Measurements from ENCODE around the gene IMMP1L. TPM values are rescaled to one million over a fixed set of nuclear protein-coding genes. Genes with fewer than 3 reads are reported as not detected.
A peak's percentile ranks its signal among the peaks of the same experiment; 100 is the strongest.

IMMP1L gene
- 16.6 and 17.9 TPM in 2 replicates for total RNA-seq

- POLR2A ChIA-PET: no interaction called here
- CTCF ChIA-PET: interaction anchor here (0.5 kb wide), 1 partner anchor 280 kb away, joined by 3 read pairs; no protein-coding TSS in a partner anchor
These were observed at the start of gene IMMP1L, which contains the start of gene ELP4 for GRCh38 chr11:31509429-31510345. TSS of gene IMMP1L (minus strand) at chr11:31509622. CDS start at chr11:31463276, 46,346 bp downstream. TSS of gene ELP4 (plus strand) at chr11:31509767. CDS start at chr11:31509785, 18 bp downstream.

GRCh38 chr11:31558001-31558400 is 48.6 kb upstream of the IMMP1L start:
- DNase-seq (no peak), ATAC-seq (ENCODE audit: low read depth) (no peak)
- Mint-ChIP-seq H3K4me3 (no peak overlapping the region), H3K4me1 (no peaks in the 10 kb centered on the region), H3K27me3 (no peaks in the 10 kb centered on the region), H3K27ac (no peak overlapping the region), H3K36me3 (ENCODE audit: low read depth) (peaks cover 2% of the 10 kb centered on the region), H3K9me3 (no peaks in the 10 kb centered on the region)
- intact Hi-C loops (cut with micrococcal nuclease): no loop called here
- POLR2A ChIA-PET: no interaction called here
- CTCF ChIA-PET: no interaction called here
- TF ChIP-seq CTCF (IDR thresholded peaks at IDR 0.05): no peak

More at GRCh38 chr11:31509429-31510345, at the start of gene IMMP1L, which contains the start of gene ELP4:
- Mint-ChIP-seq H3K9me3 (no peaks in the 10 kb centered on the region), H3K4me3 (peak within 1 kb of the TSS; percentile 98), H3K4me1 (peaks cover 37% of the 10 kb centered on the region), H3K27ac (peak within 1 kb of the TSS; percentile 95), H3K36me3 (ENCODE audit: low read depth) (peaks cover 15% of the 10 kb centered on the region), H3K27me3 (no peaks in the 10 kb centered on the region)
- no peak for TF ChIP-seq CTCF (IDR thresholded peaks at IDR 0.05)
- intact Hi-C loops (cut with micrococcal nuclease): loop anchor here (1.0 to 10.0 kb wide), 5 partner anchors 140 to 1186 kb away; partner anchors contain the start of genes ARL14EP, DCDC1, DNAJC24 and EIF3M
- DNase-seq: peak; percentile 84
- ATAC-seq (ENCODE audit: low read depth): peak; percentile 99

- H3K36me3 Mint-ChIP-seq (ENCODE audit: low read depth): peaks cover 2% of the 10 kb centered on the region
- no peaks in the 10 kb centered on the region for H3K4me1 Mint-ChIP-seq
- no peak overlapping the region for H3K4me3 Mint-ChIP-seq
- no peaks in the 10 kb centered on the region for H3K27me3 Mint-ChIP-seq
- TF ChIP-seq CTCF (IDR thresholded peaks at IDR 0.05): no peak
- ATAC-seq (ENCODE audit: low read depth) (no peak), DNase-seq (no peak)
- no peak overlapping the region for H3K27ac Mint-ChIP-seq
- no peaks in the 10 kb centered on the region for H3K9me3 Mint-ChIP-seq
- intact Hi-C loops (cut with micrococcal nuclease): no loop called here
- CTCF ChIA-PET: no interaction called here
- POLR2A ChIA-PET: no interaction called here
These were observed 46.5 kb upstream of the IMMP1L start for GRCh38 chr11:31555938-31556337.

GRCh38 chr11:31542862-31543261 is 33.4 kb upstream of the IMMP1L start:
- TF ChIP-seq CTCF (IDR thresholded peaks at IDR 0.05): no peak
- POLR2A ChIA-PET: no interaction called here
- Mint-ChIP-seq H3K9me3 (no peaks in the 10 kb centered on the region), H3K27me3 (no peaks in the 10 kb centered on the region), H3K36me3 (ENCODE audit: low read depth) (peaks cover 34% of the 10 kb centered on the region), H3K4me3 (no peak overlapping the region), H3K27ac (no peak overlapping the region), H3K4me1 (no peaks in the 10 kb centered on the region)
- intact Hi-C loops (cut with micrococcal nuclease): no loop called here
- ATAC-seq (ENCODE audit: low read depth) (no peak), DNase-seq (no peak)
- CTCF ChIA-PET: no interaction called here

- DNase-seq (no peak), ATAC-seq (ENCODE audit: low read depth) (no peak)
- H3K27ac Mint-ChIP-seq: no peak overlapping the region
- no peaks in the 10 kb centered on the region for H3K4me1 Mint-ChIP-seq
- peaks cover 21% of the 10 kb centered on the region for H3K36me3 Mint-ChIP-seq (ENCODE audit: low read depth)
- no peaks in the 10 kb centered on the region for H3K27me3 Mint-ChIP-seq
- ChIA-PET CTCF (no interaction called here), POLR2A (no interaction called here)
- no peak for TF ChIP-seq CTCF (IDR thresholded peaks at IDR 0.05)
- H3K4me3 Mint-ChIP-seq: no peak overlapping the region
- intact Hi-C loops (cut with micrococcal nuclease): no loop called here
- no peaks in the 10 kb centered on the region for H3K9me3 Mint-ChIP-seq
These were observed 26.1 kb upstream of the IMMP1L start for GRCh38 chr11:31535479-31535878.
